Midbrain (tissue), 1 donor: ENCODE measurements around the gene APBA2.

ENCODE experiments used
- DNase-seq: peaks from one replicate; lab custom pipeline; 2025; lab: John Stamatoyannopoulos, UW

APBA2 gene

DNA sequence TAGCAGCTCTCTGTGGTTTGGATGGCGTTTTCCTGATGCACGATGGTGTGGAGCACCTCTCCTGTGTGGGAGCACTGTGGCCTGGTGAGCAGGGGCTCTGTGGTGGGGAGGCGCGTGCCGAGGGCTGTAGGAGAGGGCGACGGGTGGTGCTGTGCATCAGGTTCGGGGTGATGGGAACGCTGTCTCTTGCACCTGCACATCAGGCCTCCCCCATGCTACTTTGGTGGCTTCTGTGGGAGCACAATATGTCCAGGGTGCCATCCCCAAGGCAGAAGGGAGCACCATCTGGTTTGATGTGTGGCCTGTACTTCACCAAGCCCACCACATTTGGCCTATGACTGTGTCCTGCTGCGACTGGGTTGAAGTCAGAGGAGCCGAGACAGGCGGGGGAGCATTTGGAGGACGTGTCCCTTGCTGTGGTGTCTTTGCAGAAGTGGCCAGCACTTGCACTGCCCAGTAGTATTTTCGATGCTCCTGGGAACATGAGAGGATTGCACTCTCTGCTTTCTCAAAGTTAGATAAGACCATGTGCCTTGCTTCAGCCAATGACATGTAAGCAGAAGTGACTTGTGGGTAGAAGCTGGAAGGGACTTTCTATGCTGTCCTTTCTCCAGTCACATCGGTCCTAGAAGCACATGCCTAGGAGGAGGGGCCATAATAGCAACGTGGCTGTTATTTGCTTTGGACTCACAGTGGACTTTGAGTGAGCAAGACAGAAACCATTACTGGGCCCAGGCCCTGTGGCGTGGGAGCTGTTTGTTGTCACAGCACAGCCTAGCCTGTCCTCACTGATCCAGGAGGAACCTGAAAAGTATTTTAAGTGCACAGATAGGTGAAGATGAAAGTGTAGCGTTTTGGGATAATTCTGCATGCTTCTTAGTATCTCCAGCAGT is 72.1 kb downstream of the APBA2 start:
- DNase-seq, result no peak

DNA sequence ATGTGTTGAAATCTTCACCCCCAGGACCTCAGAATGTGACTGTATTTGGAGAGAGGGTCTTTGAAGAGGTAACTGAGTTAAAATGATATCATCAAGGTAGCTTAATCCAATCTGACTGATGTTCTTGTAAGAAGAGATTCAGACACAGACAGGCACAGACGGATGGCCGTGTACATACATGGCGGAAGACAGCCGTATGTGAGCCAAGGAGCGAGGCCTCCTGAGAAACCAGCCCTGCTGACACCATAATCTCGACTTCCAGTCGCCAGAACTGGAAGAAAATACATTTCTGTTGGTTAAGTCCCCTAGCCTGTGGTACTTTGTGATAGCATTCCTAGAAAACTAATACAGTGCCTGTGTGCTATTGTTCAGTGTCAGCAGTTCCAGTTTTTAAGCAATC is 73.6 kb downstream of the APBA2 start:
- no peak for DNase-seq

DNA sequence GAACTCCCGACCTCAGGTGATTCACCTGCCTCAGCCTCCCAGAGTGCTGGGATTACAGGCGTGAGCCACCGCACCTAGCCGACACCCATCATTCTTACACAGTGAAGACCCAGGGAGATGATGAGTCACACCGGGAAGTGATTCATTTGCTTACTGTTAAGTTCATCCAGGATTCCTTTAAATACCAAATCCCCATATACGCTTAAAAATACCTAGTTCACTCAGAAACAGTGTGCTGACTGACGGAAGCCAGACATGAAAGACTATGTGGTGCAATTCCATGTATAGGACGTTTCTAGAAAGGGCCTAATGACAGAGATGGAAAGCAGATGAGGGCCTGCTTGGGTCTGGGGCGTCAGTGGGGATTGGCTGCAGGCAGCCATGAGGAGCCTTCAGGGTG is 75.2 kb downstream of the APBA2 start:
- DNase-seq, result no peak

DNA sequence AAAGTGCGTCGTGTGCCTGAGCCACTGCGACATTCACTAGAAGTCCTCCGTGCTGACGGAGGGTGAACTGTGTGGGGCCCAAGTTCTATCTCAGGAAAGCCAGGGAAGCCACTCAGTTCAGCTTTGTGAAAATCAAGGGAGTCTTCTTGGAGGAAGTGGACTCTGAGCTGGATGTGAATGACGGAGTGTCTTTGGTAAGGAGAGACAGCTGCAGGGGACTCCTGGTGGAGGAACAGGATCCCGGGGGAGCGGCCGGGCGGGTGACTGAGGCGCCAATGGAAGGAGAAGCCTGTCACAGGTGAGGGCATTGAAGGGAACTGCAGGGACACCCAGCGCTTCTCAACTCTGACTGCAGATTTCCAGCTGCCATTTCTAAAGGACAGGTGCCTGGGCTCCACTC is 75.6 kb downstream of the APBA2 start:
- no peak for DNase-seq

DNA sequence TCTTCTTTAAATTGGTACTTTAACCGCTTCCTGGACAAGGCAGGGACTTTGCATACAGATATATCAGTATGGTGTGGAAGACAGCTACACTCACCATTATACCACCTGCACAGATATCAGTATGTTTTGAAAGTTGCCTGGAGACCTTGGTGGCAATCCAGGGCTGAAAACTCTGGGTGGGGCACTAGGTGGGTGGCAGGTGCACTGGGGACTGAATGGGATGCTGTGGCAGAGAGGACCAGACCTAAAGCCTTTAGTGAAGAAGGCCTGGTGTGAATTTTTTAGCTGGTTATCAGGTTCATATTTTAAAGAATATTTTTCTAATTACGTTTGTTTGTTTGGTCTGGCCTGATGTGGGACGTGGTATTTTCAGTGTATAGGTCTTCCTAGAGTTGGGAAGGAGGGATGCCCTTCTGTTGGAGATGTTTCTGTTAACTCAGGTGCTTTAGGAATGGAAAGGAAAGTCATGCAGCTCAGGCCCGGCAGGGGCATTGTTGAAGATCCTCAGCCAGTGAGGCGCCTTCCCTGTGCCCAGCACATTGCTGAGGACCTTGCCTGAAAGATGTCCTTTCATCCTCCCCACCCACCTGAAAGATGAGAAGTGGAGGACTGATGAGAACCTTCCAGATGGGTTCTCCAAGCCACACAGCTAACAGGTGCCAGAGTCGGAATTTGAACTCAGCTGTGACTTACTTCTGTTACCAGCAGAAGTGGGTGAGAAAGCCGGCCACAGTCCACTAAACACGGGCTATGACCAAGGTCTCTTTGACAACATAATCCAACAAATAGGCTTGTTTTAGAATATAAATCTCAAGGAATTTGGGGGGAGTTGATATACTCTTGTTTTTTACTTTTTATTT is 77.3 kb downstream of the APBA2 start:
- DNase-seq, result no peak

DNA sequence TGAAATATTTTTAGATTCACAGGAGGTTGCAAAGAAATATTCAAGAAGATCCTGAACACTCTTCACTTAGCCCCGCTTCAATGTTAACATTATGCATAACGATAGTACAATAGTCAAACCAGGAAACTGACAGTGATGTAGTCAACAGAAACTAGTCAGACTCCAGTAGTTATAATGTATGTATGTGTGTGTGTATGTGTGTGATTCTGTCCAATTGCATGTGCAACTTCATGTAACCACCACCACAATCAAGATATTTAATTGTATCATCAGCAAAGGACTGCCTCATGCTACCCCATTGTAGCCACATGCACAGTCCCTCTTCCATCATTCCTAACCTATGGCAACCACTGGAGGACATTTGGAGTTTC is 77.9 kb downstream of the APBA2 start:
- DNase-seq, result no peak

DNA sequence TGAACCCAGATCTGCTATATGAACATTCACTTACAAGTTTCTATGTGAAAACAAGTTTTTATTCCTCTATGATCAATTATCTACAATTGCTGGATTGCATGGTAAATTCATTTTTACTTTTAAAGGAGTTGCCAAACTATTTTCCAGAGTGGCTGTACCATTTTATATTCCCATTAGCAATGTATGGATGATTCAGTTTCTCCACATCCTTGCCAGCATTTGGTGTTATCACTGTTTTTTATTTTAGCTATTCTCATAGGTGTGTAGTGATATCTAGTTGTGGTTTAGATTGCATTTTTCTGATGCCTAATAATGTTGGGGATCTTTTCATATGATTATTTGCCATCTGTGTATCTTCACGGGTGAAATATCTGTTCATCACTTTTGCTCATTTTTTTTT is 78.3 kb downstream of the APBA2 start:
- DNase-seq, result no peak

DNA sequence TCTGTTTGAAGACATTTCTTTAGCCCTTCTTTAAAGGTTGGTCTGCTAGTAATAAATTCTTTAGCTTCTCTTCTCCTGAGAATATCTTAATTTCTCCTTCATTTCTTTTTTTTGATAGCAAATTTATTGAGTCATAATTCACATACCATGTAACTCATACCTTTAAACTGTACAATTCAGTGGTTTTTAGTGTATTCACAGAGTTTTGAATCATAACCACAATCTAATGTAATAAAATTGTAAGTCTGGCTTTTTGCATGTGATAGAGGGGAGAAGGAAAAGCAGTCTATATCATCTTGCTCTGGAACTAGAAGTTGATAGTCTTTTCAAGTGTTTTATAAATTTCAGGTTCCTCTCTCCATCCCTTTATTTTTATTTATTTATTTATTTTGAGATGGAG is 81.3 kb downstream of the APBA2 start:
- no peak for DNase-seq

DNA sequence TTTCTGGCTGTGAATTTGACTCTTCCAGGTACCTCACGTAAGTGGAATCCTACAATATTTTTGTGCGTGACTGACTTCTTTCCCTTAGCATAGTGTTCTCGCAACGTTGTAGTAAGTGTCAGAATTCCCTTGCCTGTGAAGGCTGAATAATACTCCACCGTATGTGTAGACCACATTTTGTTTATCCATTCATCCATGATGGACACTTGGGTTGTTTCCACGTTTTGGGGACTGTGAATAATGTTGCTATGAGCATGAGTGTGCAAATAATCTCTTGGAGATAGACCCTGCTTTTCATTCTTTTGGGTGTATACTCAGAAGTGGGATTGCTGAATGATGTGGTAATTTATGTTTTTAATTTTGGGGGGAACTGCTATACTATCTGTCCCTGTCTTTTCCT is 82.2 kb downstream of the APBA2 start:
- DNase-seq, result no peak

DNA sequence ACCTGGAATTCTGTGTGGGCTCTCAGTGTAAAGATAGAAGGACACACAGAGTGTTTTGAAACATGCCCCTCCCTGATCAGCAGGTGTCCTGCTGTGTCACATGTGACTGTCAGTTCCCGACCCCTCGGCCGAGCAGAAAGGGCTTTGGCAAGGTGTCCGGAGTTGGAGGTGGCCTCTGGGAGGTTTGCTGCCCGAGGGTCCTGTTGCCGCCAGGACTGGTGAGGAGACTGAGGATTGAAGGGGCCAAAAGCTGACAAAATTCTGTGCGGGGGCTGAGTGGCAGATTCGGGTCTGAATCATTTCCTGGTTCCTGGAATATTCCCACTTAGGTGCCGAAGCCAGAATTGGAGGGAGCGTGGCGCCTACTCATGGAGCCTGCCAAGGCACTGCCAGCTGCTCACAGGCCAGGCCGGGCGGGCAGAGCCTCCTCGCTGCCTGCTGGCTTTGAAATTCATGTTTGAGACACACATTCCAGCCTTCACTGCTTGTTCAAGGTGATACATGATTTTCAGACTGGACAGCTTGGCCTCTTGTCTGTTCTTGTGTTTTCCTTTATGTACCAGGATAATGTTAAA is 83.8 kb downstream of the APBA2 start:
- peak; percentile 41 for DNase-seq

DNA sequence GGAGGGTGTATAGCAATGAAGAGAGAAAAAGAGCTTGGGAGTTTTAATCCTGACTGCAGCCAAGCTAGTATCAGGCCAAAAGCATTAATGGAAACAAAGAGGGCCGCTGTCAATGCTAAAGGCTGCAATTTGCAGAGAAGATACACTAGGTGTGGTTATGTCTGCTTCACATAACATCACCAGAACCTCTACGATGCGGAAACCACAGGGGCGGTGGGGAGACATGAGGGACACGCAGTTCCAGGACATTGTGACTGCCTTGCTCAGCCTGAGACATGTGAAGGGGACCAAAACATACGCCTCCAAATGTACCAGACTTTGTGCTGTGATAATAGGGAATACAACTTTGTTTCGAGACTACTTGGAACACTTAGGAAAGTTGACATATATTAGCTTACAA is 88.4 kb downstream of the APBA2 start:
- DNase-seq, result no peak

DNA sequence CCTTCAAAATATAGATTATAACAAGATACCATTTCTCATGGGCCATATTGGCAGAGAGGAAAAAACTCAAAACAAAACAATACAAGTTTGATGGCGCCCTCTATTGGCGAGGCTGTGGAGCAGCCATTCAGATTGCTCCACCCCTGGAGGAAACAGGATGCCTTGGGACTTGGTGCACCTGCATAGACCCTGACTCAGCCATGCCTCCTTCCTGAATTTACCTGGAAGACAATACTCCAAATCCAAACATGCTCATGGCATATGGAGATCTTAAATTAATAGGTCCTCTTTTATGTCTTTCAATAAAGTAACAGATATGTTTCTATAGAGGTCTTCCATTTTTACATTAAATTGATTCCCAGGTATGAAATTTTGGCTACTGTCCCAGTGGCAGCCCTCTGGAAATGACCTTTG is 90.0 kb downstream of the APBA2 start:
- peak; percentile 51 for DNase-seq

DNA sequence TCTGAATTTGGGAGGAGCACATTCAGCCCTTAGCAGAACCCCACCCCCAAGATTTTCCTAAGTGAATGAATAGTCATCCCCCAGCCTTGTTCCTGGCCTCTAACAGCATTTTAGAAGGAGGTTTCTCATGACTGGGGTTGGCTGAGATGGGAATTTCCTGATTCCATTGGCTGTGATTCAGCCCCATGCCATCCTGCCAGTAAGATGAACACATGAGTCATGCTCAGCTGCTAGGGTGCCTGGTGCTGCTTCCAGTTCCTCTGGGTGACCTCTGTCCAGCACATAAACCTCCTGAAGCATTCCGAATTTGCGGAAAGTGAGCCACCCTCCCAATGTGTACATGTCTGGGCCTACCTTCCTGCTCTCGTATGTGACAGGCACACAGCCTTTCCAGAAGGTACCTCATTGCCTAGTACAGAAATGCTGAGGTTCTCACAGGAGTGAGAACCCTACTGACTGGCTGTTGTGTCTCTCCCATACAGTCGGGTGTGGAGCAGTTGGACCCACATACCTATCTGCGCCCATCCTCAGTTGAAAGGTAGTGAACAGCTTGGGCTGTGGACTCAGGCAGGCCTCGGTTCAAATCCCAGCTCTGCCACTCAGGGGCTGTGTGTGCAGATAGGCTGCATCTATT is 91.7 kb downstream of the APBA2 start:
- peak; percentile 86 for DNase-seq

DNA sequence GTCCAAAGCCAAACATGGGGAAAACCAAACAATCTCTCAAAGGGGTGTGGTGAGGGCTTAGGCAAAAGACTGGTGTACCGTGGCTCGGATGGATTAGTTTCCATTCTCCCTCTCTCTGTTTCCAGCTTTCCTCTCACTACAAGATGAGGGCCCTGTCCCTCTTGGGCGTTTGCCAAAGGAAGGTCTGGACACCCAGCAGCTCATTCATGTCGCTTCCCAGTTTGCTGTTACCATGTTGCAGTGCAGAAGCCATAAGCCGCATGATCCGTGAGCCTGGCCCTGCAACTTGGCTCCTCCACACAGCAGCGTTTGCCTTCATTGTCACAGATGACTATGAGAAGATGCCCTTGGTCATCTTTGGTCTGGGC is 92.2 kb downstream of the APBA2 start:
- DNase-seq, result no peak

DNA sequence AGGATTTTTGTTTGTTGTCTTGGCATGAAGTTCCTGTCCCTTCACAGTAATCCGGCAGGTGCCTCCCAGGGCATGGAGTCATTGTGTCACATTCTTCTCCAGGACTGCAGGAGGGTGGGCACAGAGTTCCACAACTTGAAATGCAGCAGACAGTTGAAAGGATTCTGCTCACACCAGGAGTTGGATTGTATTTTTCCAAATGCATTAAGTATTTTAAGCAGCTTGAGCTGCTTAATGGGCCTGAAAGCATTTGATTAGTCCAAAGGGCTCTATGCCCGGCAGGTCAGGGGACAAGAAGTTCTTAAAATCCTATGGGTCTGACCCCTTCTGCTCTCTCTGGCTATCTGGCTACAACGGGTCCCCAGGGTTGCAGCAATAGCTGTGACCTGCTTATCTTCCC is 92.9 kb downstream of the APBA2 start:
- no peak for DNase-seq

DNA sequence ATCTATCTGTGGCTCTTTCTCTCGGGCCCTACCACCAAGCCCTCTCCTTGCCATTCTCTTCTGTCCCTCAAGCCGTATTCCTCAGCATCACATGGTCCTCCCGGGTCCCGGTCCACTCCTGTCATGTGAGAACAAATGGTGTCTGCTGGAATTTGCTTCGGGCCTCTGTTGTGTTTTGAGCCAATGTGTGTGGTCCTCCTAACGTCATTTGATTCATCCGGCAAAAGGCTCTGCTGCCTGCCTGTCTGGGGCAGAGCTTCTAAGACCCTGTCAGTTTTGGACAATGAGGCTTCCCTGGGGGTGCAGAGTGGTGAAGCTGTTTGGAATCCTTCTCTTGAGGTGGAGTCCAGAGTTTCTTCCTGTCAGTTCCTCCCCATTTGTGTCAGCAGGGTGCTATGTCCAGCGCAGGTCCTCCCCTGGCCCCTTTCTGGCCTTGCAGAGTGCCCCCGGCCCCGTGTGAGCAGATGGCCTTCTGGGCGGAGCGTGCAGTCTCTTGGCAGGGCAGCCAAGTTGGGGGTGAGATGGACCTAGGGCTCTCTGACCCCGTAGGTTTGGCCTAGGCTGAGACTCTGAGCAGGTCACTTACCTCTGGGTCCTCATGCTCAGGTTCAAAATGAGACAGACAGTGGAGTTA is 93.6 kb downstream of the APBA2 start:
- peak; percentile 17 for DNase-seq

DNA sequence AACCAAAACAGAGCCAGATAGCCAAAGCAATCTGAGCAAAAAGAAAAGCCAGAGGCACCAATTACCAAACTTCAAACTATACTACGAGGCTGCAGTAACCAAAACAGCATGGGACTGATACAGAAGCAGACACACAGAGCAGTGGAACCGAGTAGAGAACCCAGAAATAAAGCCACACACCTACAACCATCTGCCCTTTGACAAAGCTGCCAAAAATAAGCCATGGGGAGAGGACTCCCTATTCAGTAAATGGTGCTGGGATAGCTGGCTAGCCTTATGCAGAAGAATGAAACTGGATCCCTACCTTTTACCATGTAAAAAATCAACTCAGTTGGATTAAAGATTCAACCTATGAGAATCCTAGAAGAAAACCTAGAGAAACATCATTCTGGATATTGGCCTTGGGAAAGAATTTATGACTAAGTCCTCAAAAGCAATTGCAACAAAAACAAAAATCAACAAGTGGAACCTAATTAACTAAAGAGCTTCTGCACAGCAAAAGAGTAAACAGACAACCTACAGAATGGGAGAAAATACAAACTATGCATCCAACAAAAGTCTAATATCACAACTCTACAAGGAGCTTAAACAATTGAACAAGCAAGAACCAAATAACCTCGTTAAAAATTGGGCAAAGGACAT is 95.1 kb downstream of the APBA2 start:
- no peak for DNase-seq

DNA sequence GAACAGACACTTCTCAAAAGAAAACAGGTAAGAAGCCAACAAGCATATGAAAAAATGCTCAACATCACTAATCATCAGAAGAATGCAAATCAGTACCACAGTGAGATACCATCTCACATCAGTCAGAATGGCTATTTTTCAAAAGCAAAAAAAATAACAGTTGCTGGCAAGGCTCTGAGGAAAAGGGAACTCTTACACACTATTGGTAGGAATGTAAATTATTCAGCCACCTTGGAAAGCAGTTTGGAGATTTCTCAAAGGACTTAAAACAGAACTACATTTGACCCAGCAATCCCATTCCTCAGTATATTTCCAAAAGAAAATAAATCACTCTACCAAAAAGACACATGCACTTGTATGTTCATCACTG is 95.6 kb downstream of the APBA2 start:
- no peak for DNase-seq

DNA sequence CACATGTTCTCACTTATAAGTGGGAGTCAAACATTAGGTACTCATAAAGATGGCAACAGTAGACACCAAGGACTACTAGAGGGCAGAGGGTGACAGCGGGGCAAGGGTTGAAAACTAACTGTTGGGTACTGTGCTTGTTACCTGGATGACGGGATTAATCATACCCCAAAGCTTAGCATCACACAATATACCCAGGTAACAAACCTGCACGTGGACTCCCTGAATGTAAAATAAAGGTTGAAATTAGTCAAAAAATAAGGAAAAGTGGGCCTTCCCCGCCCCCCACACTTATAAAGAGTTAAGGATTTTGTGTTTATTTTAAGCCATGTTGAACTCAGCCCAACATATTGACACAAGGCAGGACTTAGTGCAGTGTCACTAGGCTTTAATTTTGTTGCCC is 96.1 kb downstream of the APBA2 start:
- no peak for DNase-seq

DNA sequence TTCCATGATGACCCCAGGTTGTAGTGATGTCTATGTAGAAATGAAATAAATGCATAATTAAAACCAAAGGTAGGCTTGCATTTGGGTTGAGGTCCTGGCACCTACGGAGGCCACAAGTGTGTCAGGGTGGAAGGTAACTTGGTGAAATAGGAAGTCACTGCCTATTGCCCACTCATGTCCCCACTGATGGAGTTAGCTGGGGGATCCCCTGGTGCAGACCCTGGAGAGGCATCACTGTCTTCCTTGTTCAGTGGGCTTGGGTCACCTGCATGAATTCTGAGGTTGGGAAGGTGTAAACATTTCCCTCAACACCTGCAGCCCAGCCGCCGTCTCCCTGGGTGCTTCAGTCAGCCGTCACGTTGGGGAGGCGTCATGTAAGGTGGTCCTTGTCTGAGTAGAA is 97.1 kb downstream of the APBA2 start:
- no peak for DNase-seq
